HepG2 (cell line): Measurements from ENCODE around the gene ARID1A. TPM values are rescaled to one million over a fixed set of nuclear protein-coding genes. Genes with fewer than 3 reads are reported as not detected.

Experiments
- ATM ChIP-seq: fragments of 450-650 bp; IDR thresholded peaks from 2 replicates; pipeline ENCODE4 v1.7.1; 2017; ENCODE audit warnings: mild to moderate bottlenecking, borderline replicate concordance
- DPF2 ChIP-seq: sonication (generic); formaldehyde crosslinking; IDR thresholded peaks from 2 replicates; pipeline ENCODE4 v1.4.0; 2020; ENCODE audit warnings: mild to moderate bottlenecking, low read depth, missing genetic modification reagents, borderline replicate concordance
- MIXL1 ChIP-seq: IDR thresholded peaks from 2 replicates; pipeline ENCODE4 v1.6.1; 2016
- SAFB2 ChIP-seq: sonication (generic); formaldehyde crosslinking; IDR thresholded peaks from 2 replicates; pipeline ENCODE4 v1.5.1; 2020; ENCODE audit warnings: missing genetic modification reagents, low read depth, mild to moderate bottlenecking, borderline replicate concordance
- TRIM24 ChIP-seq: sonication (generic); formaldehyde crosslinking; IDR thresholded peaks from 2 replicates; pipeline ENCODE4 v1.8.0; 2022; ENCODE audit warnings: mild to moderate bottlenecking, missing genetic modification reagents
- ZFP91 ChIP-seq: sonication (generic); formaldehyde crosslinking; IDR thresholded peaks from 2 replicates; pipeline ENCODE4 v1.9.0; 2022; ENCODE audit warnings: missing genetic modification reagents, mild to moderate bottlenecking, borderline replicate concordance
- ZNF138 ChIP-seq: sonication (generic); formaldehyde crosslinking; IDR thresholded peaks from 2 replicates; pipeline ENCODE4 v1.5.0; 2020; ENCODE audit warnings: mild to moderate bottlenecking, low read depth, missing genetic modification reagents
- ZNF142 ChIP-seq: sonication (generic); formaldehyde crosslinking; IDR thresholded peaks from 2 replicates; pipeline ENCODE4 v1.4.0; 2020; ENCODE audit warnings: missing genetic modification reagents
- ZNF326 ChIP-seq: sonication (generic); formaldehyde crosslinking; IDR thresholded peaks from 2 replicates; pipeline ENCODE4 v1.4.0; 2020; ENCODE audit warnings: missing genetic modification reagents, borderline replicate concordance
- ZNF33A ChIP-seq: sonication (generic); formaldehyde crosslinking; IDR thresholded peaks from 2 replicates; pipeline ENCODE4 v1.5.1; 2020; ENCODE audit warnings: missing genetic modification reagents, mild to moderate bottlenecking, moderate library complexity, borderline replicate concordance
- ZNF503 ChIP-seq: sonication (generic); formaldehyde crosslinking; IDR thresholded peaks from 2 replicates; pipeline ENCODE4 v1.4.0; 2020; ENCODE audit warnings: missing genetic modification reagents
- ZNF800 ChIP-seq: sonication (generic); formaldehyde crosslinking; IDR thresholded peaks from 2 replicates; pipeline ENCODE4 v1.4.0; 2020; ENCODE audit warnings: missing genetic modification reagents
- ZSCAN22 ChIP-seq: sonication (generic); formaldehyde crosslinking; IDR thresholded peaks from 2 replicates; pipeline ENCODE4 v1.4.0; 2020; ENCODE audit warnings: mild to moderate bottlenecking, missing genetic modification reagents
- ZSCAN25 ChIP-seq: sonication (generic); formaldehyde crosslinking; IDR thresholded peaks from 2 replicates; pipeline ENCODE4 v1.8.0; 2022; ENCODE audit warnings: mild to moderate bottlenecking, missing genetic modification reagents
- polyA plus RNA-seq, 8 experiments: library from polyadenylated mRNA; depleted of rRNA in 3 of 8; stranded (reverse) in 7 of 8; unstranded in 1 of 8; fragments of >200 nt; fragmentation: Illumina TruSeq in 4 of 8; extraction: Trizol in 4 of 8; gene quantifications; 2 replicates each; pipeline versions ENCODE4 v1.2.1 to v1.2.3, GENCODE V29; 2011 to 2016; ENCODE audit warnings: low read depth in 4 of 8, missing spikeins in 1 of 8, mixed read lengths in 1 of 8; ENCODE audit not compliant: insufficient read depth in 1 of 8
- total RNA-seq, 5 experiments: library from RNA; depleted of rRNA; stranded (reverse); fragments of >200 nt; fragmentation: Illumina TruSeq; extraction: Trizol; gene quantifications; 2 replicates each; pipeline ENCODE4 v1.2.3, GENCODE V29; 2016; ENCODE audit warnings: low read depth in 1 of 5

Gene ARID1A
- total and polyA plus RNA-seq, 2 of the 13 experiments (the other 11 are each of a cell fraction or from before 2014, with no cell fraction given) = 11.9 to 15.9 TPM

GRCh38 chr1:26695356-26696118 lies at the start of gene ARID1A (continued):
- no peak for TF ChIP-seq TRIM24 (CRISPR knock-in tag)
- peak; percentile 94 for TF ChIP-seq MIXL1 (CRISPR knock-in tag)
- TF ChIP-seq ZNF142 (CRISPR knock-in tag) = peak; percentile 77
- 0 out of 2 replicates have a peak, but pooled peaks have one; percentile 53 for TF ChIP-seq ZSCAN22 (CRISPR knock-in tag)
- TF ChIP-seq ZNF33A (CRISPR knock-in tag) = no peak
- 0 out of 2 replicates have a peak, but pooled peaks have one; percentile 49 for TF ChIP-seq ZNF138 (CRISPR knock-in tag)
- TF ChIP-seq ZFP91 (CRISPR knock-in tag) = peak; percentile 97
- peak; percentile 38; the same call in 1 of the 2 replicates for TF ChIP-seq DPF2 (CRISPR knock-in tag)
- no peak for TF ChIP-seq ATM
- peak; percentile 74; the same call in 1 of the 2 replicates for TF ChIP-seq SAFB2 (CRISPR knock-in tag)
- TF ChIP-seq ZNF800 (CRISPR knock-in tag) = no peak; the same call in 1 of the 2 replicates
- TF ChIP-seq ZNF503 (CRISPR knock-in tag) = peak; percentile 56; the same call in 1 of the 2 replicates
- peak; percentile 71 for TF ChIP-seq ZSCAN25 (CRISPR knock-in tag)
- no peak for TF ChIP-seq ZNF326 (CRISPR knock-in tag)
